Uterus (tissue), 2 donors: ENCODE measurements around the gene UBXN2A.

Experiments used
- CTCF ChIP-seq, 4 experiments: fragments of 200-600 bp in 2 of 4; fragments of 450-650 bp in 2 of 4; sonication (generic) in 2 of 4; IDR thresholded peaks; one replicate each; pipeline ENCODE4 v1.5.1; 2016 to 2019; ENCODE audit warnings: antibody characterized with exemption in 4 of 4, mild to moderate bottlenecking in 2 of 4, moderate library complexity in 1 of 4
- POLR2A ChIP-seq, 2 donors: fragments of 450-650 bp; IDR thresholded peaks; one replicate each; pipeline ENCODE4 v1.6.1; 2016; ENCODE audit warnings: antibody characterized with exemption in 2 of 2, mild to moderate bottlenecking in 1 of 2, moderate library complexity in 1 of 2

- TF ChIP-seq CTCF (IDR thresholded peaks at IDR 0.05) (no peak), POLR2A (IDR thresholded peaks at IDR 0.05) (no peak)
Observed at GRCh38 chr2:23924589-23925359, 15.5 kb upstream of the UBXN2A start.
